SK-N-SH (cell line): Measurements from ENCODE around the gene AGO1.

Experiments used
- FOXM1 ChIP-seq: IDR thresholded peaks from 2 replicates; pipeline ENCODE4 v1.4.0; 2012; ENCODE audit warnings: low read depth, mild to moderate bottlenecking
- GABPA ChIP-seq: IDR thresholded peaks from 2 replicates; pipeline ENCODE4 v1.4.0; 2012; ENCODE audit warnings: low read depth, mild to moderate bottlenecking
- JUND ChIP-seq: IDR thresholded peaks from 2 replicates; pipeline ENCODE4 v1.4.0; 2012
- RAD21 ChIP-seq: IDR thresholded peaks from 2 replicates; pipeline ENCODE4 v1.6.1; 2012; ENCODE audit warnings: mild to moderate bottlenecking, low read length
- RFX5 ChIP-seq: IDR thresholded peaks from 2 replicates; pipeline ENCODE4 v1.6.1; 2012; ENCODE audit warnings: mild to moderate bottlenecking, improper control_type of control experiment, low read length
- SMC3 ChIP-seq: IDR thresholded peaks from 2 replicates; pipeline ENCODE4 v1.6.1; 2012; ENCODE audit warnings: low read depth, low read length, improper control_type of control experiment
- TF ChIP-seq, protein P1 (sequence below): fragments of 200-600 bp; sonication (generic); IDR thresholded peaks from 2 replicates; pipeline ENCODE4 v1.6.1; 2017; ENCODE audit warnings: antibody characterized with exemption, mild to moderate bottlenecking, moderate library complexity
- TF ChIP-seq, protein P2 (sequence below): IDR thresholded peaks from 2 replicates; pipeline ENCODE4 v1.6.1; 2012; ENCODE audit warnings: mild to moderate bottlenecking, low read depth, low read length, moderate library complexity

DNA sequence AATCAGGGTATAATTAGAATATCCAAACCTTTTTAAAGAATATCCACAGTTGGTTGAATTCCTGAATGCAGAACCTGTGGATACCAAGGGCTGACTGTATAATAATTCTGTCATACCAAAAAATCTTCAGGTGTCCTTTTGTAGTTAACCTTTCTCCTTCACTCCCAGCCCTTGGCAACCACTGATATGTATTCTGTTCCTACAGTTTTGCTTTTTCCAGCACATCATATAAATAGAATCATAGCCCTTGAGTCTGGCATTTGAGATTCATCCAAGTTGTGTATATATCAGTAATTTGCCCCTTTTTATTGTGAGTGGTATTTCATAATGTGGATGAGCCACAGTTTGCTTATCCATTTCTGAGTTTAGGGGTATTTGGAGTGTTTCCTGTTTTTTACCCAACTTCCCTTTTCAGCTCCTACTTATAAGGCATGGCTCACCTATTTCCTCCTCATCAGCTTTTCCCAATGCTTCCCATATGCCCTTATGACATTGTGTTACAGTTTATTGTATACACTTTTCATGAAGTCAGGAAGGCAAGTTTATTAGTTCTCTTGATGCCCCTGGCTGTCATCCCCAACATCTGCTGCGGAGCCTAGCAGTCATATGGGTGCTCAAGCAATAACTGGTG, 35.0 kb upstream of the AGO1 start:
- TF ChIP-seq, protein P1, sequence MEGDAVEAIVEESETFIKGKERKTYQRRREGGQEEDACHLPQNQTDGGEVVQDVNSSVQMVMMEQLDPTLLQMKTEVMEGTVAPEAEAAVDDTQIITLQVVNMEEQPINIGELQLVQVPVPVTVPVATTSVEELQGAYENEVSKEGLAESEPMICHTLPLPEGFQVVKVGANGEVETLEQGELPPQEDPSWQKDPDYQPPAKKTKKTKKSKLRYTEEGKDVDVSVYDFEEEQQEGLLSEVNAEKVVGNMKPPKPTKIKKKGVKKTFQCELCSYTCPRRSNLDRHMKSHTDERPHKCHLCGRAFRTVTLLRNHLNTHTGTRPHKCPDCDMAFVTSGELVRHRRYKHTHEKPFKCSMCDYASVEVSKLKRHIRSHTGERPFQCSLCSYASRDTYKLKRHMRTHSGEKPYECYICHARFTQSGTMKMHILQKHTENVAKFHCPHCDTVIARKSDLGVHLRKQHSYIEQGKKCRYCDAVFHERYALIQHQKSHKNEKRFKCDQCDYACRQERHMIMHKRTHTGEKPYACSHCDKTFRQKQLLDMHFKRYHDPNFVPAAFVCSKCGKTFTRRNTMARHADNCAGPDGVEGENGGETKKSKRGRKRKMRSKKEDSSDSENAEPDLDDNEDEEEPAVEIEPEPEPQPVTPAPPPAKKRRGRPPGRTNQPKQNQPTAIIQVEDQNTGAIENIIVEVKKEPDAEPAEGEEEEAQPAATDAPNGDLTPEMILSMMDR = no peak
- TF ChIP-seq RAD21 (no peak), SMC3 (no peak), GABPA (no peak), FOXM1 (no peak), RFX5 (no peak), JUND (no peak)
- TF ChIP-seq, protein P2, sequence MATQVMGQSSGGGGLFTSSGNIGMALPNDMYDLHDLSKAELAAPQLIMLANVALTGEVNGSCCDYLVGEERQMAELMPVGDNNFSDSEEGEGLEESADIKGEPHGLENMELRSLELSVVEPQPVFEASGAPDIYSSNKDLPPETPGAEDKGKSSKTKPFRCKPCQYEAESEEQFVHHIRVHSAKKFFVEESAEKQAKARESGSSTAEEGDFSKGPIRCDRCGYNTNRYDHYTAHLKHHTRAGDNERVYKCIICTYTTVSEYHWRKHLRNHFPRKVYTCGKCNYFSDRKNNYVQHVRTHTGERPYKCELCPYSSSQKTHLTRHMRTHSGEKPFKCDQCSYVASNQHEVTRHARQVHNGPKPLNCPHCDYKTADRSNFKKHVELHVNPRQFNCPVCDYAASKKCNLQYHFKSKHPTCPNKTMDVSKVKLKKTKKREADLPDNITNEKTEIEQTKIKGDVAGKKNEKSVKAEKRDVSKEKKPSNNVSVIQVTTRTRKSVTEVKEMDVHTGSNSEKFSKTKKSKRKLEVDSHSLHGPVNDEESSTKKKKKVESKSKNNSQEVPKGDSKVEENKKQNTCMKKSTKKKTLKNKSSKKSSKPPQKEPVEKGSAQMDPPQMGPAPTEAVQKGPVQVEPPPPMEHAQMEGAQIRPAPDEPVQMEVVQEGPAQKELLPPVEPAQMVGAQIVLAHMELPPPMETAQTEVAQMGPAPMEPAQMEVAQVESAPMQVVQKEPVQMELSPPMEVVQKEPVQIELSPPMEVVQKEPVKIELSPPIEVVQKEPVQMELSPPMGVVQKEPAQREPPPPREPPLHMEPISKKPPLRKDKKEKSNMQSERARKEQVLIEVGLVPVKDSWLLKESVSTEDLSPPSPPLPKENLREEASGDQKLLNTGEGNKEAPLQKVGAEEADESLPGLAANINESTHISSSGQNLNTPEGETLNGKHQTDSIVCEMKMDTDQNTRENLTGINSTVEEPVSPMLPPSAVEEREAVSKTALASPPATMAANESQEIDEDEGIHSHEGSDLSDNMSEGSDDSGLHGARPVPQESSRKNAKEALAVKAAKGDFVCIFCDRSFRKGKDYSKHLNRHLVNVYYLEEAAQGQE = no peak
